HCT116 (cell line): ENCODE results near the gene DNAAF8. TPM values are rescaled to one million over a fixed set of nuclear protein-coding genes. Genes with fewer than 3 reads are reported as not detected.

Experiments used
- ATAC-seq: fragments of 200-7000 bp; cut with Tn5 transposase; 2 replicates; pipeline ENCODE4 v1.9.1; 2020; ENCODE audit warnings: mild to moderate bottlenecking, moderate library complexity
- BruUV-seq: library from RNA; stranded (reverse); fragments of 400-500 nt; replicated peaks from 2 replicates; lab custom pipeline; 2021; lab: Mats Ljungman, UMichigan
- CTCF ChIA-PET: fragments of 300-600 bp; sonication (Branson Sonifier 250); formaldehyde crosslinking; loops from one replicate; lab custom pipeline; 2021; ENCODE audit warnings: antibody characterized with exemption; lab: Charles Lee
- POLR2A ChIA-PET: fragments of 300-600, 350-600 bp; sonication (Branson Sonifier 250); formaldehyde crosslinking; loops from one replicate; lab custom pipeline; 2021; ENCODE audit warnings: antibody characterized with exemption; lab: Charles Lee
- RAD21 ChIA-PET, 2 experiments: fragments of 300-600 bp; sonication (Branson Sonifier 250); formaldehyde crosslinking; loops; one replicate each; lab custom pipeline; 2023; ENCODE audit warnings: low total read pairs in 2 of 2; ENCODE audit not compliant: uncharacterized antibody in 2 of 2, unreplicated experiment in 2 of 2, low non-redundant PET in 1 of 2; lab: Charles Lee
- DNase-seq: peaks from one replicate; pipeline ENCODE4 v3.0.0-alpha.2; 2010; ENCODE audit warnings: low read depth, low spot score
- H2AFZ ChIP-seq: fragments of 200-600 bp; shearing (Covaris generic), sonication (generic); 2 replicates; pipeline ENCODE4 v1.6.1; 2017; ENCODE audit warnings: low read depth, mixed run types, mixed read lengths, antibody characterized with exemption, low read length; ENCODE audit not compliant: poor library complexity, severe bottlenecking
- H3K27ac ChIP-seq: 2 replicates; pipeline ENCODE4 v1.5.1; 2012; ENCODE audit warnings: low read depth, low read length
- H3K27me3 ChIP-seq: fragments of 200-600 bp; sonication (generic); 2 replicates; pipeline ENCODE4 v1.6.1; 2016; ENCODE audit warnings: mixed run types, low read length, mixed read lengths; ENCODE audit not compliant: insufficient read depth
- H3K36me3 ChIP-seq, 2 experiments: fragments of 200-500 bp in 1 of 2; fragments of 200-600 bp in 1 of 2; sonication (Bioruptor generic) in 1 of 2; sonication (generic) in 1 of 2; 2 replicates each; pipeline versions ENCODE4 v1.5.1 to v1.6.1; 2014 to 2016; ENCODE audit warnings: low read length in 2 of 2, inconsistent platforms in 1 of 2, mixed read lengths in 1 of 2, mixed run types in 1 of 2; ENCODE audit not compliant: insufficient read depth in 2 of 2, control insufficient read depth in 1 of 2
- H3K4me1 ChIP-seq, 2 experiments: fragments of 200-600 bp in 1 of 2; sonication (generic) in 1 of 2; 2 replicates each; pipeline versions ENCODE4 v1.5.1 to v1.6.1; 2012 to 2017; ENCODE audit warnings: low read length in 2 of 2, inconsistent platforms in 1 of 2, mild to moderate bottlenecking in 1 of 2, mixed read lengths in 1 of 2, mixed run types in 1 of 2, moderate library complexity in 1 of 2; ENCODE audit not compliant: insufficient read depth in 2 of 2, control insufficient read depth in 1 of 2
- H3K4me2 ChIP-seq: fragments of 200-600 bp; sonication (generic); 2 replicates; pipeline ENCODE4 v1.6.1; 2017; ENCODE audit warnings: mixed run types, low read length, mixed read lengths
- H3K4me3 ChIP-seq, 2 experiments: fragments of 200-600 bp in 1 of 2; sonication (generic) in 1 of 2; replicated peaks in 1 of 2; 2 replicates each; pipeline ENCODE4 v1.5.1; 2011 to 2016; ENCODE audit warnings: low read length in 2 of 2, control low read depth in 1 of 2, low read depth in 1 of 2, mild to moderate bottlenecking in 1 of 2, mixed read lengths in 1 of 2, mixed run types in 1 of 2
- H3K79me2 ChIP-seq: fragments of 200-600 bp; sonication (generic); 2 replicates; pipeline ENCODE4 v1.6.1; 2017; ENCODE audit warnings: mild to moderate bottlenecking, mixed run types, low read length, moderate library complexity, mixed read lengths; ENCODE audit not compliant: insufficient read depth
- H3K9ac ChIP-seq: fragments of 200-600 bp; sonication (generic); 2 replicates; pipeline ENCODE4 v1.6.1; 2016; ENCODE audit warnings: low read length, mixed read lengths
- H3K9me2 ChIP-seq: fragments of 200-600 bp; sonication (generic), shearing (Covaris generic); 2 replicates; pipeline ENCODE4 v1.6.1; 2017; ENCODE audit warnings: mixed run types, mild to moderate bottlenecking, moderate library complexity; ENCODE audit not compliant: insufficient read depth
- H3K9me3 ChIP-seq, 2 experiments: fragments of 200-500 bp in 1 of 2; fragments of 200-600 bp in 1 of 2; sonication (Bioruptor generic) in 1 of 2; sonication (generic) in 1 of 2; 2 replicates each; pipeline ENCODE4 v1.6.1; 2014 to 2017; ENCODE audit warnings: low read length in 2 of 2, mixed read lengths in 2 of 2, inconsistent platforms in 1 of 2, low read depth in 1 of 2, mild to moderate bottlenecking in 1 of 2, mixed run types in 1 of 2, moderate library complexity in 1 of 2; ENCODE audit not compliant: control insufficient read depth in 1 of 2, insufficient read depth in 1 of 2
- H4K20me1 ChIP-seq: fragments of 200-600 bp; sonication (generic), shearing (Covaris generic); 2 replicates; pipeline ENCODE4 v1.6.1; 2017; ENCODE audit warnings: mixed run types, mild to moderate bottlenecking, moderate library complexity; ENCODE audit not compliant: insufficient read depth
- CBX3 ChIP-seq: IDR thresholded peaks from 2 replicates; pipeline ENCODE4 v1.6.1; 2012; ENCODE audit warnings: low read depth
- CEBPB ChIP-seq: IDR thresholded peaks from 2 replicates; pipeline ENCODE4 v1.6.1; 2012; ENCODE audit warnings: low read depth
- CTCF ChIP-seq, 3 experiments: fragments of 200-600 bp in 1 of 3; sonication (generic) in 1 of 3; IDR thresholded peaks in 2 of 3; conservative IDR thresholded peaks in 1 of 3; 2 replicates each; pipeline ENCODE4 v1.5.1; 2012 to 2017; ENCODE audit warnings: low read depth in 2 of 3, low read length in 2 of 3, antibody characterized with exemption in 1 of 3, borderline replicate concordance in 1 of 3, control low read depth in 1 of 3, mild to moderate bottlenecking in 1 of 3, mixed read lengths in 1 of 3, mixed run types in 1 of 3, moderate library complexity in 1 of 3; ENCODE audit not compliant: insufficient read depth in 1 of 3
- EZH2 ChIP-seq: fragments of 200-600 bp; sonication (generic); IDR thresholded peaks from 2 replicates; pipeline ENCODE4 v1.6.1; 2017; ENCODE audit warnings: antibody characterized with exemption, mixed run types
- EZH2phosphoT487 ChIP-seq: fragments of 200-600 bp; IDR thresholded peaks from 2 replicates; pipeline ENCODE4 v1.6.1; 2018; ENCODE audit warnings: antibody characterized with exemption, borderline replicate concordance
- FOSL1 ChIP-seq: IDR thresholded peaks from 2 replicates; pipeline ENCODE4 v1.6.1; 2012; ENCODE audit warnings: low read depth
- POLR2A ChIP-seq: IDR thresholded peaks from 2 replicates; pipeline ENCODE4 v1.7.0; 2011; ENCODE audit warnings: borderline replicate concordance; ENCODE audit not compliant: insufficient read depth, insufficient read length; ENCODE audit errors: extremely low read depth
- POLR2AphosphoS5 ChIP-seq: IDR thresholded peaks from 2 replicates; pipeline ENCODE4 v1.6.1; 2011; ENCODE audit warnings: mild to moderate bottlenecking, low read depth, low read length, moderate library complexity
- RAD21 ChIP-seq: IDR thresholded peaks from 2 replicates; pipeline ENCODE4 v1.6.1; 2012; ENCODE audit warnings: low read depth, mild to moderate bottlenecking
- REST ChIP-seq: IDR thresholded peaks from 2 replicates; pipeline ENCODE4 v1.6.1; 2012; ENCODE audit warnings: low read depth
- SIN3A ChIP-seq: IDR thresholded peaks from 2 replicates; pipeline ENCODE4 v1.6.1; 2012; ENCODE audit warnings: low read depth
- SRF ChIP-seq: IDR thresholded peaks from 2 replicates; pipeline ENCODE4 v1.6.1; 2012; ENCODE audit warnings: low read depth
- ZFX ChIP-seq: fragments of 450-650 bp; IDR thresholded peaks from 2 replicates; pipeline ENCODE4 v1.6.1; 2017
- ZNF274 ChIP-seq: fragments of 200-500 bp; sonication (Bioruptor generic); IDR thresholded peaks from 2 replicates; pipeline ENCODE4 v1.6.1; 2014; ENCODE audit warnings: mild to moderate bottlenecking, low read depth, low read length, inconsistent platforms
- intact Hi-C: fragments of 100-400 bp; cut with micrococcal nuclease; formaldehyde crosslinking; loops from 2 replicates; pipeline ENCODE4 v1.10.0; 2022
- total RNA-seq: library from RNA; stranded (reverse); gene quantifications from one replicate; pipeline ENCODE4 v1.2.1, GENCODE V29; 2021; ENCODE audit not compliant: unreplicated experiment

DNAAF8 gene
- total RNA-seq, 1 experiment from 2014 or later, result 1.0 TPM

- POLR2A ChIA-PET, result no interaction called here
- ATAC-seq, result no peak
- TF ChIP-seq POLR2AphosphoS5 (no peak), FOSL1 (no peak), EZH2phosphoT487 (no peak), SRF (no peak), SIN3A (no peak)
- intact Hi-C loops, result no loop called here
- H3K9me3 ChIP-seq, result peaks cover 0 to 4% of the 10 kb centered on the region in 2 experiments; a peak in 1 of 4 replicates
- H3K4me2 ChIP-seq, result no peak overlapping the region
- CTCF ChIA-PET, result no interaction called here
- no peaks in the 10 kb centered on the region for H4K20me1 ChIP-seq
- BruUV-seq, result no TSS peak
- no peaks in the 10 kb centered on the region for H3K4me1 ChIP-seq
- H3K27ac ChIP-seq, result no peak overlapping the region
- peaks cover 12% of the 10 kb centered on the region in 2 experiments; a peak in 3 of 4 replicates for H3K36me3 ChIP-seq
- no peak overlapping the region for H2AFZ ChIP-seq
- H3K9me2 ChIP-seq, result no peaks in the 10 kb centered on the region
- RAD21 ChIA-PET, result no interaction called here
- H3K27me3 ChIP-seq, result no peaks in the 10 kb centered on the region
- H3K9ac ChIP-seq, result no peak overlapping the region
- no peak overlapping the region for H3K4me3 ChIP-seq
- peaks cover 4% of the 10 kb centered on the region; the same call in 1 of the 2 replicates for H3K79me2 ChIP-seq
- DNase-seq, result no peak
Observed at GRCh38 chr16:4752351-4753100, 18.2 kb downstream of the DNAAF8 start.

GRCh38 chr16:4753227-4753626, 18.9 kb downstream of the DNAAF8 start:
- POLR2A ChIA-PET, result no interaction called here

More at GRCh38 chr16:4753227-4753626, 18.9 kb downstream of the DNAAF8 start:
- no peaks in the 10 kb centered on the region for H3K27me3 ChIP-seq
- no peak overlapping the region for H3K4me2 ChIP-seq
- no peaks in the 10 kb centered on the region for H3K4me1 ChIP-seq
- H3K9me2 ChIP-seq, result no peaks in the 10 kb centered on the region
- H3K36me3 ChIP-seq, result peaks cover 12% of the 10 kb centered on the region in 2 experiments; a peak in 3 of 4 replicates
- DNase-seq (no peak), ATAC-seq (no peak)
- peaks cover 4% of the 10 kb centered on the region; the same call in 1 of the 2 replicates for H3K79me2 ChIP-seq
- peaks cover 0 to 4% of the 10 kb centered on the region in 2 experiments; a peak in 1 of 4 replicates for H3K9me3 ChIP-seq
- no peaks in the 10 kb centered on the region for H4K20me1 ChIP-seq
- no peak overlapping the region for H3K27ac ChIP-seq
- RAD21 ChIA-PET, result no interaction called here
- H3K9ac ChIP-seq, result no peak overlapping the region
- CTCF ChIA-PET, result no interaction called here
- intact Hi-C loops, result no loop called here
- BruUV-seq, result no TSS peak
- no peak overlapping the region for H3K4me3 ChIP-seq
- TF ChIP-seq ZNF274, result no peak
- no peak for TF ChIP-seq CBX3
- no peak for TF ChIP-seq POLR2A
- TF ChIP-seq RAD21, result no peak
- TF ChIP-seq EZH2phosphoT487, result no peak
- no peak for TF ChIP-seq EZH2
- TF ChIP-seq ZFX, result no peak
- TF ChIP-seq POLR2AphosphoS5, result no peak
- no peak for TF ChIP-seq CEBPB
- TF ChIP-seq REST, result no peak
- no peak for TF ChIP-seq CTCF (IDR thresholded peaks at IDR 0.05 in 2 of 3, conservative IDR thresholded peaks at IDR 0.05 in 1 of 3; ENCODE audit: borderline replicate concordance in 1 of 3, insufficient read depth in 1 of 3, low read depth in 2 of 3, low read length in 2 of 3)
- TF ChIP-seq FOSL1, result no peak
- no peak overlapping the region for H2AFZ ChIP-seq
